ENCODE measurements around the gene FBXO11. TPM values are rescaled to one million over a fixed set of nuclear protein-coding genes. Genes with fewer than 3 reads are reported as not detected.

The FBXO11 gene
- total RNA-seq, 1 experiment from 2014 or later: 58.9 TPM

DNA sequence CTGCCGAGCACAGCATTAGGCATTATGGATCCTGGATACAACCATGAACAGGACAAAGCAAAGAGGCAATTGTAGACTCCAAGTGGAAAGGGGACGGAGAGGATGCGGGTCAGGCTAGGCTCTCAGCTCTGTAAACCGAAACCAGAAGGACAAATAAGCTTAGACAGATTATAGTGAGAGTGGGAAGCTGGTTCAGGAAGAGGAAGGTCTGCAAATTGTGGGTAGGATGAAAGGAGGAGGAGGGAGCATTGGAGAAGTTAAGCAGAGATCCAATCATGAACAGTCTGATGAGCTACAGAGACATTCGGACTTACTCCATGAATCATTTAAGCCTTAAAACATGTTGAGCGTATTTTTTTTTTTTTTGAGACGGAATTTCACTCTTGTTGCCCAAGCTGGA lies 120.3 kb downstream of the FBXO11 start:
- H3K36me3 ChIP-seq (ENCODE audit: control insufficient read depth, insufficient read depth, low read length): 0 out of 2 replicates have a peak, but pooled peaks cover under 1% of the 10 kb centered on the region
- H3K4me3 ChIP-seq (ENCODE audit: low read depth in 2 of 2, low read length in 2 of 2): no peak overlapping the region
- no peaks in the 10 kb centered on the region for H3K27me3 ChIP-seq (ENCODE audit: control insufficient read depth, insufficient read depth, low read length)
- POLR2A ChIA-PET: interaction anchor here (0.6 kb wide), 1 partner anchor 118 kb away, joined by 4 read pairs; no protein-coding TSS in a partner anchor
- intact Hi-C loops (cut with micrococcal nuclease; ENCODE audit: unreplicated experiment) (no loop called here), in situ Hi-C loops (cut with HindIII; ENCODE audit: low pct_unique_long_range_greater_than_20kb, low sequenced_read_pairs) (no loop called here)
- no peak for DNase-seq (ENCODE audit: low read depth, low spot score)
- TF ChIP-seq TCF7L2 (IDR thresholded peaks at IDR 0.05; ENCODE audit: low read depth, low read length) (no peak), POLR2AphosphoS5 (IDR thresholded peaks at IDR 0.05; ENCODE audit: low read depth, low read length) (no peak), SIN3A (IDR thresholded peaks at IDR 0.05; ENCODE audit: borderline replicate concordance, insufficient read depth, low read depth, low read length) (no peak)
- TF ChIP-seq, protein P1, sequence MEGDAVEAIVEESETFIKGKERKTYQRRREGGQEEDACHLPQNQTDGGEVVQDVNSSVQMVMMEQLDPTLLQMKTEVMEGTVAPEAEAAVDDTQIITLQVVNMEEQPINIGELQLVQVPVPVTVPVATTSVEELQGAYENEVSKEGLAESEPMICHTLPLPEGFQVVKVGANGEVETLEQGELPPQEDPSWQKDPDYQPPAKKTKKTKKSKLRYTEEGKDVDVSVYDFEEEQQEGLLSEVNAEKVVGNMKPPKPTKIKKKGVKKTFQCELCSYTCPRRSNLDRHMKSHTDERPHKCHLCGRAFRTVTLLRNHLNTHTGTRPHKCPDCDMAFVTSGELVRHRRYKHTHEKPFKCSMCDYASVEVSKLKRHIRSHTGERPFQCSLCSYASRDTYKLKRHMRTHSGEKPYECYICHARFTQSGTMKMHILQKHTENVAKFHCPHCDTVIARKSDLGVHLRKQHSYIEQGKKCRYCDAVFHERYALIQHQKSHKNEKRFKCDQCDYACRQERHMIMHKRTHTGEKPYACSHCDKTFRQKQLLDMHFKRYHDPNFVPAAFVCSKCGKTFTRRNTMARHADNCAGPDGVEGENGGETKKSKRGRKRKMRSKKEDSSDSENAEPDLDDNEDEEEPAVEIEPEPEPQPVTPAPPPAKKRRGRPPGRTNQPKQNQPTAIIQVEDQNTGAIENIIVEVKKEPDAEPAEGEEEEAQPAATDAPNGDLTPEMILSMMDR (IDR thresholded peaks at IDR 0.05): no peak
- TF ChIP-seq, protein P2, sequence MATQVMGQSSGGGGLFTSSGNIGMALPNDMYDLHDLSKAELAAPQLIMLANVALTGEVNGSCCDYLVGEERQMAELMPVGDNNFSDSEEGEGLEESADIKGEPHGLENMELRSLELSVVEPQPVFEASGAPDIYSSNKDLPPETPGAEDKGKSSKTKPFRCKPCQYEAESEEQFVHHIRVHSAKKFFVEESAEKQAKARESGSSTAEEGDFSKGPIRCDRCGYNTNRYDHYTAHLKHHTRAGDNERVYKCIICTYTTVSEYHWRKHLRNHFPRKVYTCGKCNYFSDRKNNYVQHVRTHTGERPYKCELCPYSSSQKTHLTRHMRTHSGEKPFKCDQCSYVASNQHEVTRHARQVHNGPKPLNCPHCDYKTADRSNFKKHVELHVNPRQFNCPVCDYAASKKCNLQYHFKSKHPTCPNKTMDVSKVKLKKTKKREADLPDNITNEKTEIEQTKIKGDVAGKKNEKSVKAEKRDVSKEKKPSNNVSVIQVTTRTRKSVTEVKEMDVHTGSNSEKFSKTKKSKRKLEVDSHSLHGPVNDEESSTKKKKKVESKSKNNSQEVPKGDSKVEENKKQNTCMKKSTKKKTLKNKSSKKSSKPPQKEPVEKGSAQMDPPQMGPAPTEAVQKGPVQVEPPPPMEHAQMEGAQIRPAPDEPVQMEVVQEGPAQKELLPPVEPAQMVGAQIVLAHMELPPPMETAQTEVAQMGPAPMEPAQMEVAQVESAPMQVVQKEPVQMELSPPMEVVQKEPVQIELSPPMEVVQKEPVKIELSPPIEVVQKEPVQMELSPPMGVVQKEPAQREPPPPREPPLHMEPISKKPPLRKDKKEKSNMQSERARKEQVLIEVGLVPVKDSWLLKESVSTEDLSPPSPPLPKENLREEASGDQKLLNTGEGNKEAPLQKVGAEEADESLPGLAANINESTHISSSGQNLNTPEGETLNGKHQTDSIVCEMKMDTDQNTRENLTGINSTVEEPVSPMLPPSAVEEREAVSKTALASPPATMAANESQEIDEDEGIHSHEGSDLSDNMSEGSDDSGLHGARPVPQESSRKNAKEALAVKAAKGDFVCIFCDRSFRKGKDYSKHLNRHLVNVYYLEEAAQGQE (IDR thresholded peaks at IDR 0.05; ENCODE audit: insufficient read depth in 1 of 2, low read depth in 2 of 2, low read length in 1 of 2): no peak
- CTCF ChIA-PET: no interaction called here
- H3K9me3 ChIP-seq (ENCODE audit: control insufficient read depth, insufficient read depth, low read depth, low read length): no peaks in the 10 kb centered on the region
- H3K27ac ChIP-seq (ENCODE audit: low read length): no peak overlapping the region
- peaks cover 4% of the 10 kb centered on the region; the same call in 1 of the 2 replicates for H3K4me1 ChIP-seq (ENCODE audit: control insufficient read depth, insufficient read depth, low read length)
- no TSS peak for BruUV-seq (replicated peaks)
- ATAC-seq: no peak

DNA sequence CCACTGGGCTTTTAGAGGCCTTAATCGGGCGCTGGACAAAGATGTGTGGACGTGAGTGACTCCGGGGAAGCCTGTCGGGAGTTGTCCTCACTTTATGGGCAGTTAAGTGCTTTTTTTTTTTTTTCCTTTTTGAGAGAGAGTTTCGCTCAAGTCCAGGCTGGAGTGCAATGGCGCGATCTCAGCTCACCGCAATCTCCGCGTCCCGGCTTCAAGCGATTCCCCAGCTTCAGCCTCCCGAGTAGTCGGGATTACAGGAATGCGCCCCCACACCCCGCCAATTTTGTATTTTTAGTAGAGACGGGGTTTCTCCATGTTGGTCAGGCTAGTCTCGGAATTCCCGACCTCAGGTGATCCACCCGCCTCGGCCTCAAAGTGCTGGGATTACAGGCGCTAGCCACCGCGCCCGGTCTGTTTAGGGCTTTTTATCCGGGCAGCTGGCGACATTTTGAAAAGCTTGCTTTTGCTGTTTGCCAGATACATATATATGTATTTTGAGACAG lies 121.9 kb downstream of the FBXO11 start:
- H3K4me1 ChIP-seq (ENCODE audit: control insufficient read depth, insufficient read depth, low read length): peaks cover 4% of the 10 kb centered on the region; the same call in 1 of the 2 replicates
- ChIA-PET CTCF (no interaction called here), POLR2A (interaction anchor here (0.5 kb wide), 1 partner anchor 21 kb away, joined by 3 read pairs; no protein-coding TSS in a partner anchor)
- H3K36me3 ChIP-seq (ENCODE audit: control insufficient read depth, insufficient read depth, low read length): no peaks in the 10 kb centered on the region
- TF ChIP-seq POLR2AphosphoS5 (IDR thresholded peaks at IDR 0.05; ENCODE audit: low read depth, low read length) (no peak), SIN3A (IDR thresholded peaks at IDR 0.05; ENCODE audit: borderline replicate concordance, insufficient read depth, low read depth, low read length) (no peak), TCF7L2 (IDR thresholded peaks at IDR 0.05; ENCODE audit: low read depth, low read length) (no peak)
- TF ChIP-seq, protein P2 (IDR thresholded peaks at IDR 0.05; ENCODE audit: insufficient read depth in 1 of 2, low read depth in 2 of 2, low read length in 1 of 2): no peak
- TF ChIP-seq, protein P1 (IDR thresholded peaks at IDR 0.05): no peak
- H3K9me3 ChIP-seq (ENCODE audit: control insufficient read depth, insufficient read depth, low read depth, low read length): no peaks in the 10 kb centered on the region
- intact Hi-C loops (cut with micrococcal nuclease; ENCODE audit: unreplicated experiment) (no loop called here), in situ Hi-C loops (cut with HindIII; ENCODE audit: low pct_unique_long_range_greater_than_20kb, low sequenced_read_pairs) (no loop called here)
- peak overlapping the region; percentile 57 for H3K27ac ChIP-seq (ENCODE audit: low read length)
- H3K27me3 ChIP-seq (ENCODE audit: control insufficient read depth, insufficient read depth, low read length): no peaks in the 10 kb centered on the region
- no TSS peak for BruUV-seq (replicated peaks)
- no peak for ATAC-seq
- H3K4me3 ChIP-seq (ENCODE audit: low read depth in 2 of 2, low read length in 2 of 2): peak overlapping the region; percentile 75 to 77
- no peak for DNase-seq (ENCODE audit: low read depth, low spot score)
